Hepatocyte (in vitro differentiated cells): ENCODE data around the gene LMAN2L. TPM values are rescaled to one million over a fixed set of nuclear protein-coding genes. Genes with fewer than 3 reads are reported as not detected.

Experiments
- DNase-seq: peaks from one replicate; pipeline ENCODE4 v3.0.0-alpha.2; 2016; ENCODE audit warnings: low spot score
- H2AFZ ChIP-seq: fragments of 200-600 bp; sonication (generic); 2 replicates; pipeline ENCODE4 v1.6.0; 2016; ENCODE audit warnings: antibody characterized with exemption, mild to moderate bottlenecking
- H3K27ac ChIP-seq: fragments of 200-600 bp; sonication (generic); 2 replicates; pipeline ENCODE4 v1.5.1; 2016; ENCODE audit warnings: mild to moderate bottlenecking
- H3K27me3 ChIP-seq: fragments of 200-600 bp; sonication (generic); 2 replicates; pipeline ENCODE4 v1.6.1; 2016
- H3K36me3 ChIP-seq: fragments of 200-600 bp; sonication (generic); replicated peaks from 2 replicates; pipeline ENCODE4 v1.5.1; 2016; ENCODE audit warnings: low read depth; ENCODE audit not compliant: insufficient read depth
- H3K4me1 ChIP-seq: fragments of 200-600 bp; sonication (generic); 2 replicates; pipeline ENCODE4 v1.5.1; 2016; ENCODE audit warnings: mild to moderate bottlenecking, moderate library complexity; ENCODE audit not compliant: insufficient read depth
- H3K4me2 ChIP-seq: fragments of 200-600 bp; sonication (generic); 2 replicates; pipeline ENCODE4 v1.6.0; 2016
- H3K4me3 ChIP-seq: fragments of 200-600 bp; sonication (generic); 2 replicates; pipeline ENCODE4 v1.5.1; 2016; ENCODE audit warnings: mild to moderate bottlenecking
- H3K79me2 ChIP-seq: fragments of 200-600 bp; sonication (generic); 2 replicates; pipeline ENCODE4 v1.6.0; 2017; ENCODE audit warnings: mild to moderate bottlenecking
- H3K9me2 ChIP-seq: fragments of 200-600 bp; sonication (generic); replicated peaks from 2 replicates; pipeline ENCODE4 v1.6.0; 2017; ENCODE audit warnings: mild to moderate bottlenecking; ENCODE audit not compliant: insufficient read depth
- H3K9me3 ChIP-seq: fragments of 200-600 bp; sonication (generic); 2 replicates; pipeline ENCODE4 v1.5.1; 2016; ENCODE audit warnings: low read depth, mild to moderate bottlenecking
- H4K20me1 ChIP-seq: fragments of 200-600 bp; sonication (generic); 2 replicates; pipeline ENCODE4 v1.6.0; 2016; ENCODE audit warnings: mild to moderate bottlenecking; ENCODE audit not compliant: insufficient read depth, poor library complexity, severe bottlenecking
- CTCF ChIP-seq: fragments of 200-600 bp; sonication (generic); IDR thresholded peaks from 2 replicates; pipeline ENCODE4 v1.5.1; 2016; ENCODE audit warnings: antibody characterized with exemption, mild to moderate bottlenecking; ENCODE audit not compliant: poor library complexity
- EZH2 ChIP-seq: fragments of 200-600 bp; sonication (generic); IDR thresholded peaks from 2 replicates; pipeline ENCODE4 v1.6.1; 2016; ENCODE audit warnings: antibody characterized with exemption, mild to moderate bottlenecking, borderline replicate concordance
- EZH2phosphoT487 ChIP-seq: fragments of 200-600 bp; sonication (generic); IDR thresholded peaks from one replicate; pipeline ENCODE4 v1.6.1; 2018; ENCODE audit warnings: antibody characterized with exemption, mild to moderate bottlenecking, low read depth, moderate library complexity; ENCODE audit not compliant: unreplicated experiment, severe bottlenecking
- WGBS: methylation state at CpG from one replicate; pipeline ENCODE4 v1.1.6; 2016; ENCODE audit warnings: low lambda C conversion rate; ENCODE audit errors: missing lambda C conversion rate; 5-methylcytosine and 5-hydroxymethylcytosine counted together
- polyA plus RNA-seq: library from polyadenylated mRNA; unstranded; fragments of >200 nt; fragmentation: Nextera tagmentation; extraction: Ambion mirVana; gene quantifications from 2 replicates; pipeline ENCODE4 v1.2.1, GENCODE V29; 2016
- total RNA-seq: library from RNA; depleted of rRNA; stranded (reverse); fragments of >200 nt; gene quantifications from 2 replicates; pipeline ENCODE4 v1.2.3, GENCODE V29; 2014

LMAN2L gene
- total and polyA plus RNA-seq, 2 experiments from 2014 or later = 35.6 to 46.7 TPM

- H3K27ac ChIP-seq = no peak overlapping the region
- WGBS = 88% methylated on average over 5 of the region's 5 CpGs
- no peaks in the 10 kb centered on the region for H3K36me3 ChIP-seq
Measured at GRCh38 chr2:96663177-96663576, 76.7 kb downstream of the LMAN2L start.

GRCh38 chr2:96662360-96662759 lies 77.5 kb downstream of the LMAN2L start:
- Histone ChIP-seq H3K36me3 (no peaks in the 10 kb centered on the region), H3K79me2 (no peaks in the 10 kb centered on the region), H4K20me1 (no peaks in the 10 kb centered on the region), H3K9me3 (no peaks in the 10 kb centered on the region), H3K27ac (no peak overlapping the region), H3K27me3 (no peaks in the 10 kb centered on the region), H2AFZ (no peak overlapping the region), H3K9me2 (no peaks in the 10 kb centered on the region), H3K4me3 (no peak overlapping the region), H3K4me2 (no peak overlapping the region), H3K4me1 (peaks cover 4% of the 10 kb centered on the region)
- 95% methylated on average over 9 of the region's 9 CpGs for WGBS
- DNase-seq = no peak
- TF ChIP-seq CTCF (no peak), EZH2phosphoT487 (no peak), EZH2 (no peak)

More at GRCh38 chr2:96663177-96663576, 76.7 kb downstream of the LMAN2L start:
- Histone ChIP-seq H3K9me2 (no peaks in the 10 kb centered on the region), H3K9me3 (no peaks in the 10 kb centered on the region), H4K20me1 (no peaks in the 10 kb centered on the region), H3K4me3 (no peak overlapping the region), H3K27me3 (no peaks in the 10 kb centered on the region), H3K4me2 (no peak overlapping the region), H2AFZ (no peak overlapping the region), H3K79me2 (no peaks in the 10 kb centered on the region), H3K4me1 (peaks cover 4% of the 10 kb centered on the region)
- TF ChIP-seq CTCF = no peak
- no peak for TF ChIP-seq EZH2phosphoT487
- no peak for TF ChIP-seq EZH2
- DNase-seq = no peak

- H4K20me1 ChIP-seq = no peaks in the 10 kb centered on the region
- no peak overlapping the region for H3K27ac ChIP-seq
- no peaks in the 10 kb centered on the region for H3K9me3 ChIP-seq
- H3K27me3 ChIP-seq = no peaks in the 10 kb centered on the region
- H3K36me3 ChIP-seq = no peaks in the 10 kb centered on the region
- H3K4me3 ChIP-seq = no peak overlapping the region
- peaks cover 4% of the 10 kb centered on the region for H3K4me1 ChIP-seq
- H3K79me2 ChIP-seq = no peaks in the 10 kb centered on the region
- H2AFZ ChIP-seq = no peak overlapping the region
- WGBS = 89% methylated on average over 6 of the region's 6 CpGs
- no peak for TF ChIP-seq EZH2
- no peak for TF ChIP-seq CTCF
- no peak for TF ChIP-seq EZH2phosphoT487
- no peak overlapping the region for H3K4me2 ChIP-seq
- no peaks in the 10 kb centered on the region for H3K9me2 ChIP-seq
- no peak for DNase-seq
Measured at GRCh38 chr2:96661324-96661723, 78.5 kb downstream of the LMAN2L start.

GRCh38 chr2:96656540-96656939 lies 83.3 kb downstream of the LMAN2L start:
- Histone ChIP-seq H3K9me2 (no peaks in the 10 kb centered on the region), H4K20me1 (no peaks in the 10 kb centered on the region), H2AFZ (no peak overlapping the region), H3K36me3 (no peaks in the 10 kb centered on the region), H3K27ac (no peak overlapping the region), H3K4me2 (no peak overlapping the region), H3K79me2 (no peaks in the 10 kb centered on the region), H3K4me3 (no peak overlapping the region), H3K4me1 (no peaks in the 10 kb centered on the region), H3K27me3 (no peaks in the 10 kb centered on the region), H3K9me3 (no peaks in the 10 kb centered on the region)
- TF ChIP-seq EZH2 (no peak), CTCF (no peak), EZH2phosphoT487 (no peak)
- no peak for DNase-seq
